SK-N-SH treated with all-trans-retinoic acid at 6 μM for 48 hours (cell line): ENCODE results near the gene ADGRG6.

Experiments
- ATAC-seq: fragments of 200-7000 bp; cut with Tn5 transposase; 3 replicates; pipeline ENCODE4 v1.9.1; 2020; ENCODE audit warnings: mild to moderate bottlenecking, moderate library complexity
- ARNTL ChIP-seq: fragments of 450-650 bp; formaldehyde crosslinking; IDR thresholded peaks from 2 replicates; pipeline ENCODE4 v1.5.0; 2020; ENCODE audit warnings: low read depth, mild to moderate bottlenecking, moderate library complexity, borderline replicate concordance
- BACH2 ChIP-seq: fragments of 250-450 bp; sonication (Bioruptor Pico); IDR thresholded peaks from 2 replicates; pipeline ENCODE4 v1.9.0; 2021; ENCODE audit warnings: mild to moderate bottlenecking, borderline replicate concordance
- CREB5 ChIP-seq: fragments of 250-450 bp; sonication (Bioruptor Pico); IDR thresholded peaks from 2 replicates; pipeline ENCODE4 v1.5.1; 2020; ENCODE audit warnings: low read depth, mild to moderate bottlenecking, moderate library complexity
- CSDC2 ChIP-seq: fragments of 250-450 bp; sonication (Bioruptor Pico); IDR thresholded peaks from 2 replicates; pipeline ENCODE4 v1.5.0; 2020; ENCODE audit warnings: mild to moderate bottlenecking, moderate library complexity
- CSRNP3 ChIP-seq: fragments of 250-450 bp; sonication (Bioruptor Pico); IDR thresholded peaks from 2 replicates; pipeline ENCODE4 v1.5.1; 2021; ENCODE audit warnings: mild to moderate bottlenecking, moderate library complexity
- ESRRG ChIP-seq: fragments of 250-450 bp; sonication (Bioruptor Pico); IDR thresholded peaks from 2 replicates; pipeline ENCODE4 v1.6.1; 2021; ENCODE audit warnings: mild to moderate bottlenecking
- GLIS3 ChIP-seq: fragments of 250-450 bp; sonication (Bioruptor Pico); IDR thresholded peaks from 2 replicates; pipeline ENCODE4 v1.5.0; 2020; ENCODE audit warnings: mild to moderate bottlenecking, moderate library complexity
- ISL1 ChIP-seq: fragments of 250-450 bp; sonication (Bioruptor Pico); IDR thresholded peaks from 2 replicates; pipeline ENCODE4 v2.1.2; 2022; ENCODE audit warnings: mild to moderate bottlenecking, moderate library complexity
- PATZ1 ChIP-seq: fragments of 250-450 bp; sonication (Bioruptor Pico); IDR thresholded peaks from 2 replicates; pipeline ENCODE4 v1.8.0; 2020; ENCODE audit warnings: mild to moderate bottlenecking, moderate library complexity, borderline replicate concordance
- POU6F1 ChIP-seq: fragments of 250-450 bp; sonication (Bioruptor Pico); IDR thresholded peaks from 2 replicates; pipeline ENCODE4 v1.8.0; 2021; ENCODE audit warnings: low read depth, mild to moderate bottlenecking, moderate library complexity, borderline replicate concordance
- PPARA ChIP-seq: fragments of 250-450 bp; sonication (Bioruptor Pico); IDR thresholded peaks from 2 replicates; pipeline ENCODE4 v1.5.0; 2020; ENCODE audit warnings: mild to moderate bottlenecking, borderline replicate concordance
- RARB ChIP-seq: fragments of 250-450 bp; sonication (Bioruptor Pico); IDR thresholded peaks from 2 replicates; pipeline ENCODE4 v1.8.0; 2021; ENCODE audit warnings: mild to moderate bottlenecking, moderate library complexity
- SNAI2 ChIP-seq: fragments of 250-450 bp; sonication (Bioruptor Pico); IDR thresholded peaks from 2 replicates; pipeline ENCODE4 v1.5.0; 2020; ENCODE audit warnings: mild to moderate bottlenecking, moderate library complexity
- TCF4 ChIP-seq: fragments of 250-450 bp; sonication (Bioruptor Pico); IDR thresholded peaks from 2 replicates; pipeline ENCODE4 v1.8.0; 2021; ENCODE audit warnings: mild to moderate bottlenecking, moderate library complexity, borderline replicate concordance
- TOX ChIP-seq: fragments of 250-450 bp; sonication (Bioruptor Pico); IDR thresholded peaks from 2 replicates; pipeline ENCODE4 v1.8.0; 2021; ENCODE audit warnings: mild to moderate bottlenecking, moderate library complexity, borderline replicate concordance
- ZC3H10 ChIP-seq: fragments of 250-450 bp; sonication (Bioruptor Pico); IDR thresholded peaks from 2 replicates; pipeline ENCODE4 v1.5.1; 2021; ENCODE audit warnings: mild to moderate bottlenecking, moderate library complexity
- ZFP3 ChIP-seq: fragments of 250-450 bp; sonication (Bioruptor Pico); IDR thresholded peaks from 2 replicates; pipeline ENCODE4 v1.5.0; 2020; ENCODE audit warnings: mild to moderate bottlenecking, moderate library complexity
- ZFP30 ChIP-seq: fragments of 450-650 bp; formaldehyde crosslinking; IDR thresholded peaks from 2 replicates; pipeline ENCODE4 v1.5.0; 2022; ENCODE audit warnings: mild to moderate bottlenecking, moderate library complexity
- ZNF565 ChIP-seq: fragments of 450-650 bp; formaldehyde crosslinking; conservative IDR thresholded peaks from 2 replicates; pipeline ENCODE4 v1.5.0; 2020; ENCODE audit warnings: low read depth, mild to moderate bottlenecking, moderate library complexity
- ZNF70 ChIP-seq: fragments of 450-650 bp; formaldehyde crosslinking; IDR thresholded peaks from 2 replicates; pipeline ENCODE4 v1.5.0; 2020; ENCODE audit warnings: mild to moderate bottlenecking, moderate library complexity
- ZNF8 ChIP-seq: fragments of 450-650 bp; formaldehyde crosslinking; IDR thresholded peaks from 2 replicates; pipeline ENCODE4 v1.5.0; 2020; ENCODE audit warnings: mild to moderate bottlenecking, moderate library complexity

Gene ADGRG6

GRCh38 chr6:142433419-142433818 is 131.6 kb downstream of the ADGRG6 start:
- TF ChIP-seq ZNF8 (CRISPR knock-in tag) (no peak), ZFP30 (CRISPR knock-in tag) (no peak), CSRNP3 (CRISPR knock-in tag) (no peak), ISL1 (CRISPR knock-in tag) (no peak), PPARA (CRISPR knock-in tag) (no peak), ESRRG (CRISPR knock-in tag) (no peak), BACH2 (no peak), ZNF70 (CRISPR knock-in tag) (no peak), POU6F1 (CRISPR knock-in tag) (no peak), CREB5 (CRISPR knock-in tag) (no peak), SNAI2 (CRISPR knock-in tag) (no peak), CSDC2 (CRISPR knock-in tag) (no peak), PATZ1 (CRISPR knock-in tag) (no peak), RARB (CRISPR knock-in tag) (no peak), GLIS3 (CRISPR knock-in tag) (no peak), TOX (CRISPR knock-in tag) (no peak)
- ATAC-seq = peak; percentile 19; the same call in 1 of the 3 replicates

GRCh38 chr6:142438898-142439297 is 137.1 kb downstream of the ADGRG6 start:
- no peak for ATAC-seq
- TF ChIP-seq ZNF565 (CRISPR knock-in tag) = no peak
- no peak for TF ChIP-seq RARB (CRISPR knock-in tag)
- TF ChIP-seq PATZ1 (CRISPR knock-in tag) = no peak
- no peak for TF ChIP-seq CSDC2 (CRISPR knock-in tag)
- TF ChIP-seq SNAI2 (CRISPR knock-in tag) = no peak
- no peak for TF ChIP-seq BACH2
- TF ChIP-seq ARNTL (CRISPR knock-in tag) = no peak
- TF ChIP-seq POU6F1 (CRISPR knock-in tag) = no peak
- no peak for TF ChIP-seq TCF4 (CRISPR knock-in tag)
- no peak for TF ChIP-seq ZNF70 (CRISPR knock-in tag)
- no peak for TF ChIP-seq ZFP3 (CRISPR knock-in tag)
- no peak for TF ChIP-seq GLIS3 (CRISPR knock-in tag)
- no peak for TF ChIP-seq TOX (CRISPR knock-in tag)
- TF ChIP-seq ZFP30 (CRISPR knock-in tag) = no peak
- no peak for TF ChIP-seq ISL1 (CRISPR knock-in tag)
- no peak for TF ChIP-seq ZC3H10 (CRISPR knock-in tag)
- TF ChIP-seq CREB5 (CRISPR knock-in tag) = no peak
- TF ChIP-seq PPARA (CRISPR knock-in tag) = no peak
